HUES64 (cell line): ENCODE results near the gene CLIC3. TPM values are rescaled to one million over a fixed set of nuclear protein-coding genes. Genes with fewer than 3 reads are reported as not detected.
A peak's percentile ranks its signal among the peaks of the same experiment; 100 is the strongest.

Experiments
- H3K27ac ChIP-seq: 2 replicates; pipeline ENCODE4 v1.7.0; 2013; ENCODE audit warnings: low read depth, low read length, inconsistent platforms
- H3K27me3 ChIP-seq: 2 replicates; pipeline ENCODE4 v1.6.1; 2013; ENCODE audit warnings: mild to moderate bottlenecking, low read length; ENCODE audit not compliant: insufficient read depth
- H3K36me3 ChIP-seq: 2 replicates; pipeline ENCODE4 v1.6.1; 2013; ENCODE audit warnings: mild to moderate bottlenecking, low read length; ENCODE audit not compliant: insufficient read depth
- H3K4me1 ChIP-seq: 2 replicates; pipeline ENCODE4 v1.6.1; 2013; ENCODE audit warnings: mild to moderate bottlenecking, low read length, moderate library complexity; ENCODE audit not compliant: insufficient read depth
- H3K4me3 ChIP-seq: 2 replicates; pipeline ENCODE4 v1.5.1; 2013; ENCODE audit warnings: mild to moderate bottlenecking, low read length, moderate library complexity
- H3K9ac ChIP-seq: 2 replicates; pipeline ENCODE4 v1.6.1; 2013; ENCODE audit warnings: mild to moderate bottlenecking, low read depth, low read length
- H3K9me3 ChIP-seq: 2 replicates; pipeline ENCODE4 v1.6.1; 2013; ENCODE audit warnings: low read depth, low read length; ENCODE audit not compliant: insufficient read depth
- WGBS: fragments of 150-250, 120-280 bp; methylation state at CpG from one replicate; pipeline ENCODE4 v1.1.7; 2013; ENCODE audit warnings: missing lambda C conversion rate; 5-methylcytosine and 5-hydroxymethylcytosine counted together
- polyA plus RNA-seq, 2 experiments: library from polyadenylated mRNA; stranded (reverse); fragments of 50-300 nt; gene quantifications; one replicate each; pipeline ENCODE4 v1.2.3, GENCODE V29; 2013

Gene CLIC3
- not detected for polyA plus RNA-seq (2013, experiment 1 of 2)
- not detected for polyA plus RNA-seq (2013, experiment 2 of 2)

GRCh38 chr9:136996361-136997292 lies at the start of gene CLIC3:
TSS of gene CLIC3 (minus strand) at chr9:136996568. CDS start at chr9:136996543, 25 bp downstream.
- Histone ChIP-seq H3K9me3 (no peaks in the 10 kb centered on the region), H3K9ac (no peak within 1 kb of the TSS; the same call in 1 of the 2 replicates), H3K27me3 (0 out of 2 replicates have a peak, but pooled peaks cover 6% of the 10 kb centered on the region), H3K4me3 (peak within 1 kb of the TSS; percentile 29; the same call in 1 of the 2 replicates), H3K36me3 (peaks cover 5% of the 10 kb centered on the region; the same call in 1 of the 2 replicates), H3K4me1 (peaks cover 9% of the 10 kb centered on the region), H3K27ac (no peak within 1 kb of the TSS)
- 20% methylated on average over 34 of the region's 35 CpGs for WGBS

DNA sequence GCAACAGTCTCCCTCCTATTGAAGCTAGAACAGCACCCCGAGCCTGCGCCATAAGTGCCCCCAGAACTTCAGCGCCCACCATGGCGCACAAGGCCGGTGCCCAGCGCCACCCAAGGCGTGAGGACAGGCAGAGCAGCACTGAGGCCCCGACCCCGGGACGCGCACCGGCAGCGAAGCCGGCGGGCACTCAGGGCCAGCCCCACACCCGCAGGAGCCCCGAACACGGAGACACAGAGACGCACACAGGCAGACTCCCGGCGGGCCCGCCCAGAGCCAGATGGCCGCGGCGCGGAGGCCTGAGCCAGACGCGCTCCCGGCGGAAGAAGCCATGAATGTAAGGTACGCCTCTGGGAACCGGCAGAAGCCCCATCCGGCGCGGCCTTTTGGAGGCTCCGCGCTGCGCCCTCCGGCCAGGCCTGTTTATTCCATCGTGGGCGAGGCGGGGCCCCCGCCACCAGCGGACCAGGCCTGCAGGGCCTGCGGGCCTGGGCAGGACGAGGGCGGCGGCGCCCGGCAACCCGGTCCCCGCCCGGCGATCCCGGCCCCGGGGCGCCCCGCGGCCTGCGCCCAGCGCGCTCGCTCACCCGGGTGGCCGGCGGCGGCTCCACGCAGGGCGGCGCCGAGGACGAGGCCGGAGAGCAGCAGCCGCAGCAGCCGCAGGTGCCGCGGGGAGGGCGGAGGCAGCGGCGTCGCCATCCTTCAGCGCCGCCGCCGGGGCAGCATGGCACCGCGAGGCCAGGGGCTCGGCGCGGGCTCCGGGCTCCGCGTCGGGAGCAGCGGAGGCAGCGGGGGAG lies 49.1 kb upstream of the CLIC3 start:
- Histone ChIP-seq H3K4me3 (peak overlapping the region; percentile 69), H3K36me3 (no peaks in the 10 kb centered on the region), H3K4me1 (peaks cover 3% of the 10 kb centered on the region; the same call in 1 of the 2 replicates), H3K27me3 (peaks cover 61% of the 10 kb centered on the region), H3K9me3 (no peaks in the 10 kb centered on the region), H3K9ac (no peak overlapping the region), H3K27ac (no peak overlapping the region)
- 6% methylated on average over 96 of the region's 96 CpGs for WGBS

- no peaks in the 10 kb centered on the region for H3K9me3 ChIP-seq
- no peak overlapping the region for H3K9ac ChIP-seq
- WGBS = 85% methylated on average over 18 of the region's 18 CpGs
- H3K27ac ChIP-seq = no peak overlapping the region
- H3K27me3 ChIP-seq = peaks cover 53% of the 10 kb centered on the region
- H3K4me3 ChIP-seq = peak overlapping the region; percentile 69
- peaks cover 3% of the 10 kb centered on the region; the same call in 1 of the 2 replicates for H3K4me1 ChIP-seq
- 0 out of 2 replicates have a peak, but pooled peaks cover 3% of the 10 kb centered on the region for H3K36me3 ChIP-seq
Measured at GRCh38 chr9:137044502-137045177, 48.3 kb upstream of the CLIC3 start.

GRCh38 chr9:137044037-137044436 lies 47.7 kb upstream of the CLIC3 start:
- Histone ChIP-seq H3K36me3 (peaks cover 8% of the 10 kb centered on the region; the same call in 1 of the 2 replicates), H3K27ac (no peak overlapping the region), H3K9ac (no peak overlapping the region), H3K27me3 (peaks cover 47% of the 10 kb centered on the region), H3K9me3 (no peaks in the 10 kb centered on the region), H3K4me1 (peaks cover 3% of the 10 kb centered on the region; the same call in 1 of the 2 replicates), H3K4me3 (no peak overlapping the region)
- WGBS = 90% methylated on average over 12 of the region's 12 CpGs

- Histone ChIP-seq H3K4me1 (peaks cover 3% of the 10 kb centered on the region; the same call in 1 of the 2 replicates), H3K4me3 (no peak overlapping the region)
- 91% methylated on average over 36 of the region's 36 CpGs for WGBS
Measured at GRCh38 chr9:137042751-137043727, 46.7 kb upstream of the CLIC3 start.

GRCh38 chr9:137041124-137041523 lies 44.8 kb upstream of the CLIC3 start:
- Histone ChIP-seq H3K4me3 (no peak overlapping the region), H3K9ac (no peak overlapping the region), H3K27me3 (peaks cover 20% of the 10 kb centered on the region), H3K36me3 (peaks cover 11% of the 10 kb centered on the region; the same call in 1 of the 2 replicates), H3K4me1 (peaks cover 3% of the 10 kb centered on the region; the same call in 1 of the 2 replicates), H3K27ac (no peak overlapping the region), H3K9me3 (no peaks in the 10 kb centered on the region)
- 75% methylated on average over 15 of the region's 16 CpGs for WGBS

More at GRCh38 chr9:137042751-137043727, 46.7 kb upstream of the CLIC3 start:
- H3K27ac ChIP-seq = no peak overlapping the region
- peaks cover 11% of the 10 kb centered on the region; the same call in 1 of the 2 replicates for H3K36me3 ChIP-seq
- no peaks in the 10 kb centered on the region for H3K9me3 ChIP-seq
- H3K9ac ChIP-seq = no peak overlapping the region
- peaks cover 39% of the 10 kb centered on the region for H3K27me3 ChIP-seq

GRCh38 chr9:137040568-137040967 lies 44.2 kb upstream of the CLIC3 start:
- Histone ChIP-seq H3K36me3 (peaks cover 11% of the 10 kb centered on the region; the same call in 1 of the 2 replicates), H3K4me3 (no peak overlapping the region), H3K9me3 (no peaks in the 10 kb centered on the region), H3K9ac (no peak overlapping the region), H3K27ac (no peak overlapping the region), H3K4me1 (peaks cover 3% of the 10 kb centered on the region; the same call in 1 of the 2 replicates), H3K27me3 (peaks cover 19% of the 10 kb centered on the region)
- WGBS = 90% methylated on average over 23 of the region's 23 CpGs

GRCh38 chr9:137039611-137040366 lies 43.4 kb upstream of the CLIC3 start:
- no peaks in the 10 kb centered on the region for H3K4me1 ChIP-seq
- H3K4me3 ChIP-seq = no peak overlapping the region
- no peak overlapping the region for H3K27ac ChIP-seq
- no peaks in the 10 kb centered on the region for H3K9me3 ChIP-seq
- no peak overlapping the region for H3K9ac ChIP-seq
- peaks cover 11% of the 10 kb centered on the region for H3K27me3 ChIP-seq
- 94% methylated on average over 32 of the region's 32 CpGs for WGBS
- H3K36me3 ChIP-seq = peaks cover 11% of the 10 kb centered on the region; the same call in 1 of the 2 replicates

DNA sequence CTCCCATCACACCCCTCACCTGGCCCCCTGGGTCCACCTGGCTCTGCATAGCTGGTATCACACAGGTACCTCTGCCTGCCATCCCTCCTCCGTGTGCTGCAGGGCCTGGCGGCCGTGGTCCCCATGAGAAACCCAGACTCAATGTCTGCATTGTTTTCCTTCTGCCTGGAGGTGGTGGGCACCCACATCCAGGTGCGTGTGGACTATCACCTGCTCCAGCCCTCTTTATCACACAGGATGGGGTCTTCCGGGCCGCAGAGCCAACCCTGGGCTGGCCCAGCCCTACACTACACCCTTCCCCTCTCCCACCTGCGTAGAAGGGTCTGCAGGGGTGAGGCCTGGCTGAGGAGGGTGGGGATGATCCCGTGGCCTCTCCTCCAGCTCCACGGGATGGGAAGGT lies 42.5 kb upstream of the CLIC3 start:
- WGBS = 91% methylated on average over 8 of the region's 9 CpGs
- no peak overlapping the region for H3K4me3 ChIP-seq
- H3K27ac ChIP-seq = no peak overlapping the region
- no peaks in the 10 kb centered on the region for H3K9me3 ChIP-seq
- H3K9ac ChIP-seq = no peak overlapping the region
- H3K4me1 ChIP-seq = no peaks in the 10 kb centered on the region
- peaks cover 11% of the 10 kb centered on the region; the same call in 1 of the 2 replicates for H3K36me3 ChIP-seq
- peaks cover 2% of the 10 kb centered on the region; the same call in 1 of the 2 replicates for H3K27me3 ChIP-seq
